ENCODE results near the gene CLCA4. TPM values are rescaled to one million over a fixed set of nuclear protein-coding genes. Genes with fewer than 3 reads are reported as not detected.

CLCA4 gene
- total and polyA plus RNA-seq, 4 donors, result 0.03 TPM; not detected in 3

DNA sequence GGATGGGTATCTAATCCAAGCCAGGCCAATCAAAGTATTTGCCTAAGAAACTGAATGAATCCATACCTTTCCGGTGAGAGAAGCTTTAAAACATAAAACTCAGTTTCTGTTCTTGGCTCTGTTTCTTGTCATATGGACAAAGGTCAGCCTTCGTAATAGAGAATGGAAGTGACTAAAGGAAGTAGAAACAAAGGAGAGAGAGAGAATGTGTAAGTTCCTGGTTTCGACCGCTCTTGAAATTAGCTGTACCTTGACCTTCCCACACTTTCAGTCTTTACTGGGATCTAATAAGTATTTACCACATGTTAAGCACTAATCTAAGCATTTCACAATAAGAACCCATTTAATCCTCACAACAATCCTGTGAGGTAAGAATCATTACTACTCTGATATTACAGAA, 19.6 kb upstream of the CLCA4 start:
- Histone ChIP-seq H3K27ac (ENCODE audit: low read depth in 1 of 2, low read length in 2 of 2) (no peak overlapping the region), H3K9ac (ENCODE audit: low read depth in 1 of 2, low read length in 2 of 2) (no peak overlapping the region), H3K36me3 (ENCODE audit: control insufficient read depth in 4 of 4, insufficient read depth in 3 of 4, low read depth in 1 of 4, low read length in 3 of 4) (no peaks in the 10 kb centered on the region), H3K4me1 (ENCODE audit: control insufficient read depth in 4 of 4, insufficient read depth in 4 of 4, low read length in 3 of 4) (no peaks in the 10 kb centered on the region), H3K9me3 (ENCODE audit: control insufficient read depth in 4 of 4, low read length in 3 of 4) (no peaks in the 10 kb centered on the region), H3K4me3 (ENCODE audit: low read depth in 1 of 3, low read length in 3 of 3) (no peak overlapping the region), H3K27me3 (ENCODE audit: control insufficient read depth in 4 of 4, insufficient read depth in 4 of 4, low read length in 3 of 4) (no peaks in the 10 kb centered on the region)
- no peak for DNase-seq (ENCODE audit: low spot score)
- 71% methylated on average over 4 of the region's 4 CpGs for WGBS
- no peak for TF ChIP-seq RAD21 (IDR thresholded peaks at IDR 0.05)
- TF ChIP-seq, protein P1, sequence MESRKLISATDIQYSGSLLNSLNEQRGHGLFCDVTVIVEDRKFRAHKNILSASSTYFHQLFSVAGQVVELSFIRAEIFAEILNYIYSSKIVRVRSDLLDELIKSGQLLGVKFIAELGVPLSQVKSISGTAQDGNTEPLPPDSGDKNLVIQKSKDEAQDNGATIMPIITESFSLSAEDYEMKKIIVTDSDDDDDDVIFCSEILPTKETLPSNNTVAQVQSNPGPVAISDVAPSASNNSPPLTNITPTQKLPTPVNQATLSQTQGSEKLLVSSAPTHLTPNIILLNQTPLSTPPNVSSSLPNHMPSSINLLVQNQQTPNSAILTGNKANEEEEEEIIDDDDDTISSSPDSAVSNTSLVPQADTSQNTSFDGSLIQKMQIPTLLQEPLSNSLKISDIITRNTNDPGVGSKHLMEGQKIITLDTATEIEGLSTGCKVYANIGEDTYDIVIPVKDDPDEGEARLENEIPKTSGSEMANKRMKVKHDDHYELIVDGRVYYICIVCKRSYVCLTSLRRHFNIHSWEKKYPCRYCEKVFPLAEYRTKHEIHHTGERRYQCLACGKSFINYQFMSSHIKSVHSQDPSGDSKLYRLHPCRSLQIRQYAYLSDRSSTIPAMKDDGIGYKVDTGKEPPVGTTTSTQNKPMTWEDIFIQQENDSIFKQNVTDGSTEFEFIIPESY (IDR thresholded peaks at IDR 0.05), result no peak
- TF ChIP-seq FOXA2 (IDR thresholded peaks at IDR 0.05), result no peak
- no peak for TF ChIP-seq SP1 (IDR thresholded peaks at IDR 0.05)
- no peak for TF ChIP-seq EGR1 (IDR thresholded peaks at IDR 0.05; ENCODE audit: low read depth in 2 of 2)
- no peak for TF ChIP-seq NR2F2 (IDR thresholded peaks at IDR 0.05)
- no peak for TF ChIP-seq TAF1 (conservative IDR thresholded peaks at IDR 0.05)
- TF ChIP-seq, protein P2, sequence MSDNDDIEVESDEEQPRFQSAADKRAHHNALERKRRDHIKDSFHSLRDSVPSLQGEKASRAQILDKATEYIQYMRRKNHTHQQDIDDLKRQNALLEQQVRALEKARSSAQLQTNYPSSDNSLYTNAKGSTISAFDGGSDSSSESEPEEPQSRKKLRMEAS (IDR thresholded peaks at IDR 0.05), result no peak
- TF ChIP-seq, protein P3, sequence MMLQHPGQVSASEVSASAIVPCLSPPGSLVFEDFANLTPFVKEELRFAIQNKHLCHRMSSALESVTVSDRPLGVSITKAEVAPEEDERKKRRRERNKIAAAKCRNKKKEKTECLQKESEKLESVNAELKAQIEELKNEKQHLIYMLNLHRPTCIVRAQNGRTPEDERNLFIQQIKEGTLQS (IDR thresholded peaks at IDR 0.05), result no peak
- TF ChIP-seq, protein P4, sequence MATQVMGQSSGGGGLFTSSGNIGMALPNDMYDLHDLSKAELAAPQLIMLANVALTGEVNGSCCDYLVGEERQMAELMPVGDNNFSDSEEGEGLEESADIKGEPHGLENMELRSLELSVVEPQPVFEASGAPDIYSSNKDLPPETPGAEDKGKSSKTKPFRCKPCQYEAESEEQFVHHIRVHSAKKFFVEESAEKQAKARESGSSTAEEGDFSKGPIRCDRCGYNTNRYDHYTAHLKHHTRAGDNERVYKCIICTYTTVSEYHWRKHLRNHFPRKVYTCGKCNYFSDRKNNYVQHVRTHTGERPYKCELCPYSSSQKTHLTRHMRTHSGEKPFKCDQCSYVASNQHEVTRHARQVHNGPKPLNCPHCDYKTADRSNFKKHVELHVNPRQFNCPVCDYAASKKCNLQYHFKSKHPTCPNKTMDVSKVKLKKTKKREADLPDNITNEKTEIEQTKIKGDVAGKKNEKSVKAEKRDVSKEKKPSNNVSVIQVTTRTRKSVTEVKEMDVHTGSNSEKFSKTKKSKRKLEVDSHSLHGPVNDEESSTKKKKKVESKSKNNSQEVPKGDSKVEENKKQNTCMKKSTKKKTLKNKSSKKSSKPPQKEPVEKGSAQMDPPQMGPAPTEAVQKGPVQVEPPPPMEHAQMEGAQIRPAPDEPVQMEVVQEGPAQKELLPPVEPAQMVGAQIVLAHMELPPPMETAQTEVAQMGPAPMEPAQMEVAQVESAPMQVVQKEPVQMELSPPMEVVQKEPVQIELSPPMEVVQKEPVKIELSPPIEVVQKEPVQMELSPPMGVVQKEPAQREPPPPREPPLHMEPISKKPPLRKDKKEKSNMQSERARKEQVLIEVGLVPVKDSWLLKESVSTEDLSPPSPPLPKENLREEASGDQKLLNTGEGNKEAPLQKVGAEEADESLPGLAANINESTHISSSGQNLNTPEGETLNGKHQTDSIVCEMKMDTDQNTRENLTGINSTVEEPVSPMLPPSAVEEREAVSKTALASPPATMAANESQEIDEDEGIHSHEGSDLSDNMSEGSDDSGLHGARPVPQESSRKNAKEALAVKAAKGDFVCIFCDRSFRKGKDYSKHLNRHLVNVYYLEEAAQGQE (IDR thresholded peaks at IDR 0.05), result no peak
- no peak for TF ChIP-seq YY1 (IDR thresholded peaks at IDR 0.05)
- TF ChIP-seq, protein P5, sequence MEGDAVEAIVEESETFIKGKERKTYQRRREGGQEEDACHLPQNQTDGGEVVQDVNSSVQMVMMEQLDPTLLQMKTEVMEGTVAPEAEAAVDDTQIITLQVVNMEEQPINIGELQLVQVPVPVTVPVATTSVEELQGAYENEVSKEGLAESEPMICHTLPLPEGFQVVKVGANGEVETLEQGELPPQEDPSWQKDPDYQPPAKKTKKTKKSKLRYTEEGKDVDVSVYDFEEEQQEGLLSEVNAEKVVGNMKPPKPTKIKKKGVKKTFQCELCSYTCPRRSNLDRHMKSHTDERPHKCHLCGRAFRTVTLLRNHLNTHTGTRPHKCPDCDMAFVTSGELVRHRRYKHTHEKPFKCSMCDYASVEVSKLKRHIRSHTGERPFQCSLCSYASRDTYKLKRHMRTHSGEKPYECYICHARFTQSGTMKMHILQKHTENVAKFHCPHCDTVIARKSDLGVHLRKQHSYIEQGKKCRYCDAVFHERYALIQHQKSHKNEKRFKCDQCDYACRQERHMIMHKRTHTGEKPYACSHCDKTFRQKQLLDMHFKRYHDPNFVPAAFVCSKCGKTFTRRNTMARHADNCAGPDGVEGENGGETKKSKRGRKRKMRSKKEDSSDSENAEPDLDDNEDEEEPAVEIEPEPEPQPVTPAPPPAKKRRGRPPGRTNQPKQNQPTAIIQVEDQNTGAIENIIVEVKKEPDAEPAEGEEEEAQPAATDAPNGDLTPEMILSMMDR (IDR thresholded peaks at IDR 0.05; ENCODE audit: low read depth, low read length, missing input control), result no peak
- no peak for TF ChIP-seq FOXA1 (IDR thresholded peaks at IDR 0.05)
- TF ChIP-seq HNF4G (IDR thresholded peaks at IDR 0.05), result no peak
- no peak for TF ChIP-seq JUND (IDR thresholded peaks at IDR 0.05)
- TF ChIP-seq GABPA (IDR thresholded peaks at IDR 0.05 in 1 of 2, conservative IDR thresholded peaks at IDR 0.05 in 1 of 2), result no peak
